ENCODE measurements around the gene HOXA6.

The HOXA6 gene
- 0 reads per million in 18 experiments for total RNA-seq

DNA sequence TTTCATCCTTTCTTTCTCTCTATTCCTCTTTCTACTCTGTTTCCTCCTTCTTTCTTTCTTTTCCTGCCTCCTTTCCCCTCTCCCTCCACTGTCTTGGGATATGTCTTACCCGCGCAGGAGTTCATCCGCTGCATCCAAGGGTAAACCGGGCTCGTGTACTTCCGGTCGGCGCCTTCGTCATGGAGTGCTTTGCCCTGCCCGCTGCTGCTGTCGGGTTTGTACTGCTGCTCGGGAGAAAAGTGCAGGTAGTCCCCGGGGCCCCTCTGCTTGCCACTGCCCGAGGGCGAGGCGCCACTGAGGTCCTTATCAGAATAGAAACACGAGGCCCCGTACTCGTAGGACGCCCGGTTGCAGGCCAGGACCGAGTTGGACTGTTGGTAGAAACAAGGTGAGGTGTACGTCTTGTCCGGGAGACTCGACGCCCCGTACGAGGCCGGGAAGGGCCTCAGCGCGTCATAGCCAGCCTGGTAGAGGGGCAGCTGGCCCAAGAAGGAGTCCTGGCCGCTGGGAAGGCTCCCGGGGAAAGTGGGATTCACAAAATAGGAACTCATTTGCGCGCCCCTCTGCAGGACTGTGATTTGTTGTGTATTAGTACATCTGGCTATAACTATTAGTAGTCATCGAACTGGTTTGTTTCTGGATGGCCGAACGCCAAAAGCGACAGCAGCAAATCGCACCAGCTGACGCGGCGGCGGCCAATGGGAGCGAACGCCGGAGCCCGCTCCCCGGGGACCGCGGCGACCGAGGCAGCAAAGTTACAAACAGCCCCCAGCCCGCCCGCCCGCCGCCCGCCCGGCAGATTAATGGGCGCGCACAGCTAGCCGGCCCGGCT lies at the start of gene HOXA6:
TSS of gene HOXA6 (minus strand) at position 576 of the 832 bp plus-strand sequence. CDS start at position 551, 25 bp downstream.
- DNase-seq, result no peak

DNA sequence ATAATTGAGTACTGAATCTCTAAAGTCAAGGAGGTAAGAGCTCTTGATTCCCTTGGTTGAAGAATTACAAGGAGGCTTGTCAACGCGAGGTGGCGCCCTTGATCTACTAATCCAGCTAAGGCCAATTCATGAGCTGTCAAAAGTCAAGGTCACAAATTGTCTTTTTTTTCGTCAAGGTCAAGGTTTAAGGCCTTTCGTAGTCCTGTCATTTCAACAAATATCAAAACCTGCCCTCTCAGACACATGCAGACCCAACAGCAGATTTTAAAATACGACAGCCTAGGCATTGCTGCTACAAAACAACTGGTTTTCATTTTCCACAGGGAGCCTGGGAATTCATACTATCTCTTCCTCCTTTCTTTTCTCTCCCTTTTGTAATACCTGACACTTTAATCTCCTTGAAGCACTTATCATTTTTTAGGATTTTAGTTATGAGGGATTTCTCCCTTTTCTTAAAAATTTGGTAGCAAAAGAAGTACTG lies 48.8 kb upstream of the HOXA6 start:
- peak; percentile 76 to 81 for DNase-seq

DNA sequence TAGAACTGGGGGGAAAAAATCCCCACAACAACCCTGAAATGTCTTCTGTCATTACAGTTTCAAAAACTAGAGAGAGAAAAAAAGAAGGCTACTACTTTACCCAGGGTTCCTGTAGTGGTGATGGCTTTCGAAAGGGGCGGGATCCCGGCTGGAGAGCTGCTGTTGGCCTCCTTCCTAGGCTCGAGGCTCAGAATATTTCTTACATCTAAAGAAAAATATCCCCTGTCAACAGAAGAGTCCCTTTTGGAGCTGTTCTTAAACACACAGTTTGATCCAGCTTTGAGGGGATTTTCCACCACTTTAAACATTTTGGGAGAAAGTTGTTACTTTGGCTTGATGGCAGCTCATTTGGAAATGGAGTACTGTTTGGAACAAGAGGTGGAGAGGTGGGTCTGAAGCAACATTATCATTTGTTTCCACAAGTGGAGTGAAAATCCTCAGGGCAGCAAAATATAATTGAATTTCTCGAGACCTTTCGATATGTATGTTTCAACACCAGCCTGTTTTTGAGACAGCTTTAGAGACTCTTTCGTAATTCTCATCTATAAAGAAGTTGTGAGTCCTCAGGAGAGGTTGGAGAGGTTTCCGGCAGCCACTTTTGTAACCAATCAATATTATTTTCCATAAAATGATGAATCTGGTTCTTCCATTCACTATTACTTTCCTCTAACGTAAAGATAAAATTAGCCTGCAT lies 47.3 kb upstream of the HOXA6 start:
- no peak for DNase-seq

DNA sequence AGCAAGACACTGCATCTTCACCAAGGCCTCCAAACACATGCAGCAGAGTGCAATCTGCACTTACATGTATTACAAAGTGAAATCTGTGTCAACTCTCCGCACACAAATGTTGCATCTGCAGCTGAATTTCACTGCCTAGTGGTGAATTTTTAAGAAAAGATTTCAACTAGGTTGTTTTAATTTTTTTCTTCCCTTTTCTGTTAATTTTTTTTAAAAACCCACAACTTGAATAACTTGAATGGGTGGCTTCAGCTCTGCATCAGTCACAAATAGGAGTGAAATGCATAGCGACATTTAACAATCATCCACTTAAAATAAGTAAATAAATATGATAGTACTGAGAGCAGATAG lies 46.4 kb upstream of the HOXA6 start:
- no peak for DNase-seq

DNA sequence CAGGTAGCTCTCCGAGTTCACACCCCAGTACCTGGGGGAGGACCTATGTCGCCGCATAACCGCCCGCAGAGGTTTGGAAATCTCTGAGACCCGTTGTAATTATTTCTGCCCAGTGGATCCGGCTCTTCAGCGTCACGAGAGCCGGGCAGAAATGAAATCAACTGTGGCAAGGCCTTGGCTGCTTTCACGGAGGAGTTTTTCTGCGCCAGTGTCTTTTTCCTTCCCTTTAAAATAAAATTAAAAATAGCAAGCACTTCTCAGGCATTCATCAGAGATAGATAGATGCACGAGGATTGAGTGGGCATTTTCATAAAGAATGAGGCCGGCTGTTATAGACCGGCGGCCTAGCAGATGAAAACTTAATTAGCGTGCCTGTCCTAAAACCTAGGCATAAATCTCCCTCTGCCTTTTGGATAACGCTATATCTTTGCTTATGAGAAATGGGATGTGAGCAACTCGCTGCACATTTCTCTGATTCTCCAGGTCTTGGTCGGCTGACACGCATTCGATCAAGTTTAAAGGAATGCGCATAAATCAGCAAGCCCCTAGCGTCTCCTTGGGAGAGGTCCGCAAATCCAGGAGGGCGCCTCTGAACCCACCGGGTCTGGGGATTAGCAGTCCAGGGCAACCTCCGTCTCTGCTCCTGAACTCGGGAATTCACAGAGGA lies 45.9 kb upstream of the HOXA6 start:
- no peak for DNase-seq

DNA sequence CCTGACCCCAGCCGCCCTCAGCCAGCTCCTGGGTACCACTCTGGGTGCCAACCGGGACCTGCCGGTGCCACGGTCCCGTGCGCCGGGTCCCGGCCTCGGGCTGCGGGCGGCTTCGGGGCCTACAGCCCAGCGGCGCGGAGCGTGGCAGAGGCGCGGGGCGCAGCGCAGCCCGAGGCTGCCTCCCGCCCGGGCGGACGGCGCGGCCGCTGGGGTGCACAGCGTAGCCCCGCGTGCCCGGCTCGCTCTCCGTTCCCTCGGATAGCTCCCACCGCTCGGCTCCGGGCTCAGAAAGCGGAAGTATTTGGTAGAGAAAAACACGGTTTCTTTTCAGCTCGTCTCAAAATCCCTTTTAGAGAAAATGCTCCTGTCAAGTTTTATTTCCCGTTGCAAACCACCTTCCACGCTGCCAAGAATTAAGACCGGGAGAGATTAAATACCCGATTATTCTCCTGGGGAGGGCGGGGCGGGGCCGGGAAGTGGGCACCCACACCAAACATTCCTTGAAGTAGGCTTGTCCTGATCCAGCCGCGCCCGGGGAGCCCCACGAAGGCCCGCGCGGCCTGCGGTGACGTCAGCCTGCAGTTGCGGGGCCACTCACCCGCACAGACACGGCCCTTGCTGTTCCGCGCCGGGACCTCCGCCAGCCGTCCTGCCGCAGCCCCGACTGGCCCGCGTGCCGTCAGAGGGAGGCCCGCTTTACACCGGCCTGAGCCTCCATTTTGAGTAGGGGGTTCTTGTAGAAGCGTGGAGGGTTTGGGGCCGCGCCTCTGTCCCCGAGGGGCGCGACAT lies 45.2 kb upstream of the HOXA6 start:
- DNase-seq, result peak; percentile 45 to 64

DNA sequence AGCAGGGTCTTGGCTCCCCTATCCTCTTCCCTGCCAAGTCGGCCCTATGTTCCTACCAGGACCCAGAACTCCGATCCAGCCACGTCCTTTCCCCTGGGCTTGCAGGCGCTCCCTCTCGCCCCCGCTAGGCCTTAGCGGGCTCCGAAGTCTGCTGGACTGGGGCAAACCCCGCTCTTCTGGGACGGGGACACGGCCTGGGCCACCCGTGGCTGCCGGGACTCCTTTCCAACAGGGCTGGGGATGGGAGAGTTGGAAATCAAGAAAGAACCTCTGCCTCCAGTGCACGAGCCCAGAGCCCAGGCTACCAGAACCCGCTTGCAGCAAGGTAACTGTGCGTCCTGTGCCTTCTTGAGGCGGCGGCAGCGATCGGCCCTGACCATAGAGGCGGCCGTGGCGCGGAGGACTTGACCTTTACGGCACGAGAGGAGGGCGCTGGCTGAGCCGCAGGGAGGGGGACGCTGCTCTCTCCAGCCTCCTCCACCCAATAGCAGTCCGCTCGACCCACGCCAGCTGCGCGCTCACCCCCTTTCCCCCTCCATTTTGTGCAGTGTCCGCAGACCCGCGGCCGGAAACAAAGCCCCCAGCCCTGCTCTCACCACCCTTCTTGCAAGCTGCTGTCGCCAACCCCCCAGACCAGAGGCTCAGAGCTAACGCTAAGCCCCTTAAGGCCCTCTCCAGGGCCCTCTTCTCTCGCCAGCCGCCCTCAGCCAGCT lies 44.4 kb upstream of the HOXA6 start:
- no peak for DNase-seq

DNA sequence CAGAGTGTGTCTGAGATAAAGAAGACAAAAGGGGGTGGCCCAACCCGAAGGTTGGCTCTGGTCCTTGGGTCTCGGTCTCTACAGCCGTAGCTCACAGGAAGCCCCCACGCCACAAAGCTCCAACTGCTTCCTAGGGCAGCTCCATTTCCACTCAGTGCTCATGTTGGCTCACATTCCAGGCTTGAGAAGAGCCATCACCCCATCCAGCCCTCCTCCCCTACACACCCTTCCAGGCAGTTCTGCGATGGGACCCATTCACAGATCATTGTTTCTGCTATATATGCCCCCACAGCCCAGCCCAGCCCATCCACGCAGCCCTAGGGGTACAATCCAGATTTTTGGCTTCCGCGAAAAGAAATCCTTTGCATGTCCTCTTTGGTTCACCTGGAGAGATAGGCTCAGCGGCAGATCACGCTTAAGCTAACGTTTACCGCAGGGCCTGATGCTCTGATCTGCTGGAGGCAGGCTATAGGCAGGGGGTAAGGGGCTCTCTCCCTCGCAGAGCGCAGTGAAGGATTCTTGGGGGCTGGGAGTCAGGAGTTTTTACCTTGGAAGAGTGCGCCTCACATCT lies 43.7 kb upstream of the HOXA6 start:
- DNase-seq, result no peak

DNA sequence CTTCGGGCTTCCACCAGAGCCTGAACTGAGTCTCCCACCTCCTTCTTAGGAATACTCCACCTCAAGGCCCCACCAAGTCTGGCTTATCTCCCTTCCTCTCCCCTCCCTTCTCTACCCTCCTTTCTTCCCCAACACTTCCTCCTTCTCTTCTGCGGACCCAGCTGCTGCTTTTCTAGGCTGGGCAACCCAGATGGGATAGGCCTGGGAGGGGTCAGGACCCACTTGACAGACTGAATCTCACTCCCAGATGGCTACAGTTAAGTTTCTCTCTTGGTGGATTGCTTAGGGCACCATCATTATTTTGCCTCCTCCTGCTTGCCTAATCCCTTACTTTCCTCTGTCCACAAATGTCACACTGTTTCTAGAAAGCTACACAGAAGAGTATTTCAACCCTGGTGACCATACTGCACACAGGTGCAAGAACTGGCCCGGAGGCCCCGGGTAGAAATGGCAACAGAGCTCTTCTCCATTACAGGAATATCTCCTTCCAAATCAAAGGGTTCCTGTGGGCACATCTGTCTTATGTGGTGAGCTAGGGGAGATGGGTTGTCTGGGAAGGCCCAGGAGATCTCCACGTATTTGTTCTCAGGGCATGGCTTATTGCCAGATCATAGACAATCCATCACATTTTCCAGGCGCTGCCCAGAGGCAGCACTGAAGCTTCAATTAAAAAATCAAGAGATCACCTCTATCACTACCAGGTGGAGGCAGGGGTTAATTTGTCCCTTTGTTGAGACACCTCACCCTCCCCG lies 42.6 kb upstream of the HOXA6 start:
- no peak for DNase-seq

DNA sequence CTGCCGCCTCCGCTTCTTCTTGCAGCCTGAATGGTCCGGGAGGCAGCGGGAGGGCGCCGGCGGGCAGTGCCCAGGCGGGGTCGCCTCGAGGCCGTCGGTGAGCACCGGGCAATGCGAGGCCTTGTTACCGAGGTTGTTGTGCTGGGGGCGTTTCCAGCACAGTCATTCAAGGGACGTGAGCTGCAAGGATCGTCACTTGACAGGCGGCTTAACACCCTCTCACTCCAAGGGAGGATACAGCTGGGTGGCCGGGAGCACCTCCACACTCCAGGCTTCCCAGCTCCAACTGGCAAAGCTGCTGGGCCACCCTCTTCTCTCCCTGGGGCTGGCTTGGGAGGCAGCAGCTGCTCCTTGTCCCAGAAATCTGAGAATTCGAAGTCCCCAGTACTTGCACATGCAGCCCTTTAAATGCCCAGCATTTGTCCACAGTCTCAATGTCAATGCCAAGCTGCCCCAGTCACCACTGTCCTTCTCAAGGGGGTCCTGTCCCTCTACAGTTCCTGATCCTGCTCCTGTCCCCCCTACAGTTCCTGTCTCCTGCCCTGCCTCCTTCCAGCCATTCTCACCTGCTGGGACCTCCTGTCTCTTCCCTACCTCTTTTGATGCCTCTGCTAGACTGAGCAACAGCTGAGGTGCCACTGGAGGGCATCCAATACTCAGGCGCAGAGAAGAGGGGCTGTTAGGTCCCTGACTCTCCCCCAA lies 41.9 kb upstream of the HOXA6 start:
- DNase-seq, result no peak

DNA sequence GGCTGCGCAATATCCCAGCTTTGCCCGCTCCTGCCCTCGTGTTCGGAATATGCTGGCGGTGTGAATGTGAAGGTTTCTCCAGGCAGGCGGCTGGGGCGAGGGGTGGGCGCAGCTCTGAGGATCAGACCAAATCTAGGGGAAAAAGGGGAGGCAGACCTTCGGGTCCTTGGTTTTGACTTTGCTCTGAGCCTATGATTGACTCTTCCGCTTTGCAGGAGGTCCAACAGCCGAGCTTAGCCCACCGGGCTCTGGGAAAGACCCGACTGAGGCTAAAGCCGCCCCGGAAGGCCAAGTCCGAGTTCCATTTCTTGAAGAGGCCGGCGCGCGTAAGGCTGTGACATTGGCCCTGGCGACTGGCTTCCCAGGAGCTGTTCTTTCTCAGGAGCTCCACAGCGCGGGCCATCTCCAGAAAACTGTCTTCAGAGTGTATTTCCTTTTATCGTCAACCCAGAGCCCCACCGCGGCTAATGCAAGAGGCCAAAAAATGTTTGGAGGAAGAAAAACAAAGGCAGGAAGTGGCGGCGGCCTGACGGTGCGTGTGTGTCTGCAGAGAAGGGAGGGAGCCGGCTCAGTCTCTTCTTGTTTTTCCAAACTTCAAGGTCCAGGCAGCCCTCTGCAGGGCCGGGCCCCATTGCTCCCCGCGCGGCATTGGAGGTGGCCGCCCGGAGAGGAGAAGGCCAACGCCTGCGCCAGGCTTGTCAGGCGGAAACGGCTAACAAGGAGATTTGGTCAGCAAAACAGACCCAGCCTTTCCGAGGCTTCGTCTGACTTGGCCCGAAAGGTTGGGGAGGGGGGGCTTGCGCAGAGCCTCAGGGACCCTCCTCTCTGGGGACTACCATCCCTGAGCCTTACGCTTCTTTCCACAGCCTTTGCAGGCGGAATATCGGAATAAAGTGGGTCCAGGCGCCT lies 41.1 kb upstream of the HOXA6 start:
- DNase-seq, result no peak

DNA sequence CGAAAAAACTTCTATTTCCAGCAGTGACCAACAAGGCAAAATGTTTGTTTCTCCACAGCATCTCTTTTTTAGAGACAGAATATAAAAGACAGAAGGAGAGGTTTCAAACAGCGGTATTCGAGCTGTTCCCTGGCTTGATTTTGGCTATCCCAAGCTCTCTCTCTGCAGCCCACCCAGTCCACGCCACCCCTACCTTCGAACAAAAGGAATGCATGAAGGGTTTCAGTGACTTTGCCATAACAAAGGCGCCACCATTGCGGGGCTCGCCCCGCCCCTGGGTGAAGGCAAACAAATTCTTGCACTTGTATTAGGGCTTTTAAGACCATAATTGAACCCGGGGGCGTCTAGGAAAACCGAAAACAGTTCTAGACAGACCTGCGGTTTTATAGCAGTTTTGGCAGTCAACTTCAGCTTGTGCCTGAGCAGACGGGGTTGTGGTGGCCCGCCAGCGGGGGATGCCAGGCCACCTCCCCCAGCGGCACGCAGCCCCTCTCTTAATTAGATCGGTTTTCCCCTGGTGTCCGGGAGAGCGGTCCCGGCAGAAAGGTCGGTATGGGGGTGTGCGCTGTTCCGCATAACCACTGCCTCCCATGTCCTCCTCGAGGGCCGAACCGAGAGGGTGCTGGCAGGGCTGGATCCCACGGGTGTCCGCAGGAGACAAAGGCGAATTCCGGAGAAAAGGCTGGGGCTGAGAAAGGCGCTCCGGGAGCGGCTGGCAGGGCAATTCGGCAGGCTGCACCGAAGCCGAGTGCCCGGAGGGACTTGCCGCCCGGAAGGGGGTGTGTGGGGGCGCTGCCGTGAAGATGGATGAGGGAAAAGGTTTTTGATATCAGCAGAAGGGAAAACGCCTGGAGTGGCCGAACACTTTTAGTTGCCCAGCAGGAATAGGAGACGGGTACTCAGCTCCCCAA lies 40.2 kb upstream of the HOXA6 start:
- no peak for DNase-seq

DNA sequence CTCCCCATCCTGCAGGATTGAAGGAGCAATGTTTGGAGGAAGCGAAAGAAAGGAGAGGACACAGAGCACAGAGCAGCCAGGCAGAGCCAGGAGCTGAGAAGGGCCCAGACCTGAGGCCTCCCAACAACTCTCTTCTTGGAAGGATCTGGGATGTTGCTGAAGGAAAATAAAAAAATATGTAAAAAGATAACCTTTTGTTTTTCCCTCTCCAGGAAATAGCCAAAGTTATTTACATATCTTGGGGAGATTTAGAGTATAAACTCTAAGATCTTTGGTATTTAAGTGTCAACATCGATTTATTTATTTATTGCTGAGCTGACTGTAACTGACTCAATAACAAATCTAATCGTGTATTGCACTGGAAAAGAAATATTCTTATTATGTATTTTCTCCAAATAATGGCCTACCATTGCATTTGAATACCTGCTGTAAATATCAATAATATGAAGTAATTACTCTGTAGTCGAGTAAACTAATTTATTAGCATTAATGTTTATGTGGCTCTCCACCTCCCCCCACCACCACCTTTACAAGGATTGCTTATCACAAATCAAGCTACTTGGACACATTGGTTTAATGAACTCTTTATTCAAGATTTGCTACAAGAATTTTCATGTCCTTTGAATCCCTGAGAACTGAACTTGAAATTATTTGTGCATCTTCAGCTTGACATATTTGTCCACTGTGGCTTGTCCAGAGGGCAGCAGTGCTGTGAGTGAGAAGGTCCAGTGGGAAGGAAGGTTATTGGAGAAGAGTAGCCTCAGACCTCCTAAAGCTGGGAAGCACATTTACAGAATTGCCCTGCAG lies 39.3 kb upstream of the HOXA6 start:
- no peak for DNase-seq

DNA sequence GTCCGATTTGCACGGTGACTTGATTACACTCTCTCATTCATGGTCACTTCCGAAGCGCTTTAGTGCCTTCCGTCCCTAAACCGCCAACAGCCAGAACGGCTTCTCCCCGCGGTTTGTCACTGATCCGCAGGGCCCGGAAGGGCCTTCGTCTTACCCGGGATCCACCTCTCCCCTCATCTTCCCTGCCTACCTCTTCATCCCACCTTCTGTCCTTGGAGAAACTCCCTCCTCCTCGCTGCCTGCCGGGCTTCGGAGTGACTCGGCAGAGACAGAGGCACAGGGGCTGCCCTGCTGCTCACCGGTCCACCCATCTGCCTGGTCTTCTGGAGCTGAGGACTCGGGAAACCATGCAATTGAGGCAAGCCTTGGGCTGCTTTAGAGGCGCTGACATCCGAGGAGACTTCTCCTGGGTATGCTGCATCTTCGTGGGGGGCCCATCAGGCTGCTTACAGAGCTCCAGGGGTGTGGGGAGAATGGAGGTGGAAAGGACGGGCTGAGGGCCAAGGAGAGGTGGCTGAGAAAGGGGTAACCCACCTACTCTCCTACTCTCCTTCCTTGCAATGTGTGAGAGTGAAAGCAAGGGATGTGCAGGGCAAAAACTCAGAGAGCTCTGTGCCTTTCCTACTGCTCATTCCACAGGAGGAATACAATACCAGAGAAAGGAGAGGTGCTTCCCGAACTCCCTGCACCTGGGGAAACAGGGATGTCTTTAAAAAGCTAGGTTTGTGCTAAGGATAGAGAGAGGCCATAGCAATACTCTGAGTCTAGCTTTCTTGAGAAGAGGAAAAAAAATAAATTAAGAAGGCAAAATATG lies 38.5 kb upstream of the HOXA6 start:
- DNase-seq, result no peak

DNA sequence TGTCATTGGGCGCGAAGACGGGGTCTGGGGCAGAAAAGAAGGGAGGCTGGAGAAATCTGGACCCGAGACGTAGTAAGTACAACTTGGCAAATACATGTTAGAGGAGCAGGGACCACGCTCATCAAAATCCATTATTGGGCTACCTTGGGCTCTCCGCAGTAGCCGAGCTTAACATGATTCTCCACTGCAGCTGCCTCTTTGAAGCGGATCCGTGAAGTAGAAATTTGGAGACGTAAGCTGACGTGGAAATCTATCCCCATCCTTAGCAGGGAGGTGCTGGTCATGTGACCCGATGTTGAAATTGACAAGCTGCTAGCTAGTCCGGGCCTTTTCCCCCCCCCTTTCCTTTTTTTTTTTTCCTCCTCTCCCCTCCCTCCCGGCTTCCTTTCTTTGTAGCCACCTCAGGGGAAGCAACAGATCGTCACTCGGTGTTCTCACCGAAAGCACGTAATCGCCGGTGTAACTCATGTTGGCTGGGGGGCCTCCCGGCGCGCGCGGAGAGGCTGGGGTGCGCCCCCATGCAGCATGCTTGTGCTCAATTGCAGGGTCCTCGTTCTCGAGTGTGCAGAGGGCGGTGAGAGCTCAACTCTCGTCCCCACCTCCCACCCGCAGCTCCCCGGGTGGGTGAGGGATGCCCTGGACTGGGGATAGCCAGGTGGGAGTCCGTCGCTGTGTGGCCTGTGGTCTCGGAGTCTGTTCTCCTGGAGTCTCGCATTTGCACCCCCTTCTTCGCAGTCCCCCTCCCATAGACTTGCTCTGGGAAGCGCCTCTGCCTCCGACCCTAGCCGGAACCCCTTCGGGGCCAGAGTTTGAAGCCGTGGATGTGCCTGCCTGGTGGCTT lies 37.7 kb upstream of the HOXA6 start, which contains the start of gene HOXA11:
TSS of gene HOXA11 (minus strand) at position 220 of the 841 bp plus-strand sequence. CDS start at position 132, 88 bp downstream.
- no peak for DNase-seq
